Measurements from ENCODE around the gene CSK. TPM values are rescaled to one million over a fixed set of nuclear protein-coding genes. Genes with fewer than 3 reads are reported as not detected.

CSK gene
- total RNA-seq, 1 experiment from 2014 or later = 22.2 TPM

GRCh38 chr15:74787251-74788041 is 5.6 kb downstream of the CSK start:
- peak; percentile 65 for DNase-seq (ENCODE audit: low read depth)

GRCh38 chr15:74788042-74788682 is 6.3 kb downstream of the CSK start:
- no peak for DNase-seq (ENCODE audit: low read depth)

- no peak for DNase-seq (ENCODE audit: low read depth)
Observed at GRCh38 chr15:74788683-74789151, 6.8 kb downstream of the CSK start.

GRCh38 chr15:74789171-74789631 is 7.3 kb downstream of the CSK start:
- DNase-seq (ENCODE audit: low read depth) = no peak

DNA sequence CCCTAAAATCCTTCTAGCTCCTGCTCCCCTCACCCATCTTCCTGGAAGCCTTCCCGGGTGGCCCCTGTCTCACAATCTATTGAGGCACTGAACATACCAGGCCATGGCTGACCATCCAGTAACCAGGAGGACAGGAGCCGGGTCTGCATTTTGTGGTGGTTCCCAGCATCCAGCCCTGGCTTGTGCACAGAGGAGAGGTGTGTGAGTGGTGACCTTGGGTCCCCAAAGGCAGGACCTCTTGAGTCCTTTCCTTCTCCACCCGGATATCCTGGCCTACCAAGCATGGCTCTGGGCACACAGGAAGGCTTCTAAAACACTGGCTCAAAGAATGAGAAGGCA is 7.8 kb downstream of the CSK start:
- DNase-seq (ENCODE audit: low read depth) = no peak

GRCh38 chr15:74790080-74790916 is 8.4 kb downstream of the CSK start:
- peak; percentile 93 for DNase-seq (ENCODE audit: low read depth)

GRCh38 chr15:74791007-74791406 is 9.1 kb downstream of the CSK start:
- DNase-seq (ENCODE audit: low read depth) = no peak

GRCh38 chr15:74791667-74792066 is 9.8 kb downstream of the CSK start:
- no peak for DNase-seq (ENCODE audit: low read depth)

DNA sequence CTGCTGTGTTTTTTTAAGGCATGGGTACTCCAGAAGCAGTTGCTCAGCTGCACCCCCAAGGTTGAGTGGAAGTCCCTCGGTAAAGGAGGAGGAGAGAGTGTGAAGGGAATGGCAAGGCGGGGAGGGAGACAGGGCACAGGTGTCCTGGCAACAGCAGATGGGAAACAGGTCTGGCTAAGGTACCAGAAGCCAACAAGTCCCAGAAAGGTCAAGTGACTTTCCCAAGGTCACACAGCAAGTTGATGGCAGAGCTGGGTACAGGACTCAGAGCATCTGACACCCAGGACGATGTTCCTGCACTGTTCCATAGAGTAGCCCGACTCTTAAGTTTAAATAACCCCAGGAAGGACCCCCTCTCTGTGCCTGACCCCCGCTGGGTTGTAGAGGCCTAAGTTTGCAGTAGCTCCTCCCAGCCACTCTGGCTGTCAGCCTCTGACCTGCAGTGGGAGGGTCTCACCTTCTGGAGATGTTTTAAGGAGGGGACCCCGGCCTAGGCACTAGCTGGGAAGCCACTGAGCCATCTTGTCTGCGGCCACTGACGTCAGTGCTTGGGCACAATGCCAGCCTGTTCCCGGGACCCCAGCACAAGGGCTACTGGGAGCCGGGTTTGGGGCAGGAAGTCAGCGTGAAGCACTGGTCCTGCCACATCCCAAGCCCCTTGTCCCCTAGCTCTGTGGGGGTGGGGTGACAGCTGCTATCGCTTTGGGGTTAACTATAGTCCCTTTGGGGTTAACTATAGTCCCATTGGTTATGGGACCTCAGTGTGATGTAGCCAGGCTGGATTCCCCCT is 10.5 kb downstream of the CSK start:
- DNase-seq (ENCODE audit: low read depth) = no peak

DNA sequence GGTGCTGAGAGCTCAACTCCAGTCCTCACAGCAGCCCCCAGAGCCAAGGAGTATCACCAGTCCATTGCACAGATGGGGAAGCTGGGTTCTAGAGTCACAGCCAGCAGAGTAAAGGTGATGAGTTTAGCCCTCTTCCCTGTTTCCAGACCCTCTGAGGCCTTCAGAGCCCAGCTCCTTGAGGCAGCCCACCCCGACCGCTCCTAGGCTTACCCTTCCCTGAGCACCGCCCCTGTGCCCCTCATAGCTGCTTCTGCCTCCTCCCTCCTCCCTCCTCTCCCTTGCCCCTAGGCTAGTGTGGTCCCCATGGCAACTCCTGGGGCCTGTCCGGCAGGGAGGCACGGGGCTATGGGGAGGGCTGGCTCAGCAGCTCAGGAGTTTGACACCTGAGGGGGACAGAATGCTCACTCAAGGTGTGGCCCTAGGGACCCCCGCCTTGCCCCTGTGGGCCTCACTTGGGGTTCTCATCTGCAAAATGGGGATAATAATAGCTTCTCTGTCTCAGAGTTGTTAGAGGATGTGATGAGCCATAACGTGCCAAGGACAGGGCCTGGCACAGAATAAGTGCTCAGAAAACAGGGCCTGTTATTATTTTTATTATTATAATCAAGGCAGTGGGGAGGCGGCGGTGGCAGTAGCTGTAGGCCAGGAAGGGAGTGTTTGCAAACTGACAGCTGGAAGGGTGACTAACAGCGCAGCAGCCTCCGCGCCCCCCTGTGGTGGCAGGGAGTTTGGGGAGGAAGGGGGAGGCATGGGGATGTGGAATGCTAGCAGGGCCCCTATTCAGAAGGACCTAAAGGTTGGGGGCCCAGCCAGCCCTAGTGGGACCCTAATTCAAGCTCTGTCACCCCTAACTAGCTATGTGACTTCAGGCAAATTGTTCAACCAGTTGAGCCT is 11.5 kb downstream of the CSK start:
- peak; percentile 51 for DNase-seq (ENCODE audit: low read depth)

GRCh38 chr15:74794248-74794969 is 12.5 kb downstream of the CSK start:
- DNase-seq (ENCODE audit: low read depth) = no peak

DNA sequence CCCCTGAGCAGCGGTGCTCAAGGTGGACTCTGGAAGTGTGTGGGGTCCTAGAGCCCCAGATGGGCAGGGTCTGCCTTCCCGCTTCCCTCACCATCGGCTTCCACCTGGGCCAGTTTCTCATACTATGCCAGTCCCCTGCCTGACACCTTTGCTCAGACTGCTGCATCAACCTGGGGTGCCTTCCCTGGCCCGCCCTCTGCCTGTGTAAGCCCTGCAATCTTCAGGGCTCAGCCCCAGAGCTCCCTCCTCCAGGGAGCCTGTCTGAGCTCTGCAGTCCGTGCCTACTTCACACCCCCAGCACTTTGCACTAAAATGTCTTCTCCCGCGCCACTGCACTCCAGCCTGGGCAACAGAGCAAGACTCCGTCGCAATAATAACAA is 13.1 kb downstream of the CSK start:
- no peak for DNase-seq (ENCODE audit: low read depth)

GRCh38 chr15:74795966-74796625 is 14.2 kb downstream of the CSK start:
- no peak for DNase-seq (ENCODE audit: low read depth)

DNA sequence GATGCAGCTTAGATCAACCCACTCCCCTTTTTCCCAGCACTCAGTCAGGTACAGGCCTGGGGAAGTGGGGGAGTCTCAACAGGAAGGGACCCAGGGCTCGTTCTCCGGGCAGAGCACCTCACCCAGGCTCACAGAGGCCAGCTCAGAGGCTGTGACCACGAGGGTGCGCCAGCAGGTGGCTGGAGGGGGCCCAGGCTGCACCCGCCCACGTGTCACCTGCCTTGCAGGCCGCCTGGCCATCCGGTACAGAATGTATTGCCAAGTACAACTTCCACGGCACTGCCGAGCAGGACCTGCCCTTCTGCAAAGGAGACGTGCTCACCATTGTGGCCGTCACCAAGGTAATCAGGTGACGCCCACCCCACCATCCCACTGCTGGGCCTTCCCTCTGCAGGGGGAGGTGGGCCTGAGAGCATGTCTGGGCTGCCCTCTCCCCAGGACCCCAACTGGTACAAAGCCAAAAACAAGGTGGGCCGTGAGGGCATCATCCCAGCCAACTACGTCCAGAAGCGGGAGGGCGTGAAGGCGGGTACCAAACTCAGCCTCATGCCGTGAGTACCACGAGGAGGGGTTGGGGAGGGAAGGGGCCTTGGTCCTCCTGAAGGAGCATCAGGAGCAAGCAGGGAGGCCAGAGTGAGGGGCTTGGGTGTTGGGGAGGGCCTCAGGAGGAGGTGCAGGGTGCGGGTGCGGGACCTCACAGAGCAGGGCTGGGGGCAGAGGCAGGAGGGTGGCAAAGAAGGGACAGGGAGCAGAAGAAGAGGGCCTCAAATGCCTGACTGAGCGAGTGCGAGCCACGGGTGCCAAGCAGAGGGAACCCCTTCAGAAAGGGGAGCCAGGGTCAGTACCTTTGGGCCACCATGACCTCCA is 16.7 kb downstream of the CSK start:
- DNase-seq (ENCODE audit: low read depth) = no peak

GRCh38 chr15:74799255-74799855 is 17.5 kb downstream of the CSK start:
- no peak for DNase-seq (ENCODE audit: low read depth)

DNA sequence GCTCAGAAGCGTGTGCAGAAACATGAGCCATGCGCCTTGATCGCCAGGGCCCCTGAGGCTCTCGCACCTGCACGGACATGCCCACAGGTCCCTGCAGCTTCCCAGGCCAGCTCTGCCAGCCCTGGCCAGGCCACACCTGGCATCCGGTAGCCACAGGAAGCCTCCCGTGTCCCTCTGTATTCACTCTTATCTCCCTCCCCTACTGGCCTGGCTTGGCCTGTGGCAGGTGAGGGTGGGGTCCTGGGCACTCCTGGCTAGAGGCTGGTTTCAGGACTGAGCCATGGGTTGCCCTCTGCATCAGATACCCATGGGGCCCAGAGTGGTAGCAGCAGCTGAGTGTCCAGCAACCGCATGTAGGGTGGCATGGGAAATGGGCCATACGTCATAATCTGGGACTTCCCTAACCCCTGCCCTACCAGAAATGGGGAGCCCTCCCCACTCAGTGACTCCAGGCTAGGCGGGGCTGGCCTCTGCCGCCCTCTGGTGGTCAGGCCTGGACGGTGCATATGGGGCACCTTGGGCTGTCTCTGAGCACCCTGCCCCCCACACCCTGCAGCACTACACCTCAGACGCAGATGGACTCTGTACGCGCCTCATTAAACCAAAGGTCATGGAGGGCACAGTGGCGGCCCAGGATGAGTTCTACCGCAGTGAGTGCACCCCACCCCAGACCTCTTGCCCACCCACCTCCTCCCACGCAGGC is 18.1 kb downstream of the CSK start:
- peak; percentile 81 for DNase-seq (ENCODE audit: low read depth)

DNA sequence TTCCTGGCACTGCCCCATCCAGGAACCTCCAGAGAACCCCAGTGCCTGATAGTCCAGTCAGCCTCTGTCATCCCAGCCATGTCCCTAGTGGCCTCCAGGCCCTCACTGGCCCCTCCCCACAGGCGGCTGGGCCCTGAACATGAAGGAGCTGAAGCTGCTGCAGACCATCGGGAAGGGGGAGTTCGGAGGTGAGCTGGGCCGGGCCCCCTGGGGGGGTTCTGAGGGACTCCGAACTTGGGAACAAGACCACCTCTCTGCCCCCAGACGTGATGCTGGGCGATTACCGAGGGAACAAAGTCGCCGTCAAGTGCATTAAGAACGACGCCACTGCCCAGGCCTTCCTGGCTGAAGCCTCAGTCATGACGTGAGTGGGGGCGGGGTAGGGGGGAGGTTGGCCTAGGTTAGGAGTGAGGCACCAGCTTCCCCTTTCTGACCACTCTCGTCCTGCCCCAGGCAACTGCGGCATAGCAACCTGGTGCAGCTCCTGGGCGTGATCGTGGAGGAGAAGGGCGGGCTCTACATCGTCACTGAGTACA is 18.7 kb downstream of the CSK start:
- DNase-seq (ENCODE audit: low read depth) = no peak
